Activated T-cell treated with anti-CD3 and anti-CD28 coated beads, Interleukin-2, amount 50 U/mL, for 4 hours (primary cell): ENCODE measurements around the gene HSPB6. TPM values are rescaled to one million over a fixed set of nuclear protein-coding genes. Genes with fewer than 3 reads are reported as not detected.

Experiments
- ATAC-seq, 2 donors: fragments of 200-7000 bp; cut with Tn5 transposase; one replicate each; pipeline ENCODE4 v1.10.0; 2021
- DNase-seq: peaks from one replicate; pipeline ENCODE4 v3.0.0-alpha.2; 2020
- H3K27me3 Mint-ChIP-seq: one replicate; pipeline ENCODE4 v1.8.0; 2021; ENCODE audit warnings: low read depth, mixed read lengths
- H3K36me3 Mint-ChIP-seq: one replicate; pipeline ENCODE4 v1.8.0; 2022; ENCODE audit warnings: mixed read lengths; ENCODE audit not compliant: insufficient read depth
- H3K4me1 Mint-ChIP-seq: one replicate; pipeline ENCODE4 v1.8.0; 2021; ENCODE audit warnings: low read depth, mixed read lengths
- H3K4me3 Mint-ChIP-seq: one replicate; pipeline ENCODE4 v1.8.0; 2021; ENCODE audit warnings: mild to moderate bottlenecking, moderate library complexity, mixed read lengths
- H3K9me3 Mint-ChIP-seq: one replicate; pipeline ENCODE4 v1.8.0; 2021; ENCODE audit warnings: mixed read lengths
- total RNA-seq, 3 donors: library from RNA; stranded (reverse); gene quantifications; one replicate each; pipeline ENCODE4 v1.2.1, GENCODE V29; 2021

HSPB6 gene
- total RNA-seq, 3 donors from 2014 or later: 0.22 to 0.46 (median 0.37) TPM

DNA sequence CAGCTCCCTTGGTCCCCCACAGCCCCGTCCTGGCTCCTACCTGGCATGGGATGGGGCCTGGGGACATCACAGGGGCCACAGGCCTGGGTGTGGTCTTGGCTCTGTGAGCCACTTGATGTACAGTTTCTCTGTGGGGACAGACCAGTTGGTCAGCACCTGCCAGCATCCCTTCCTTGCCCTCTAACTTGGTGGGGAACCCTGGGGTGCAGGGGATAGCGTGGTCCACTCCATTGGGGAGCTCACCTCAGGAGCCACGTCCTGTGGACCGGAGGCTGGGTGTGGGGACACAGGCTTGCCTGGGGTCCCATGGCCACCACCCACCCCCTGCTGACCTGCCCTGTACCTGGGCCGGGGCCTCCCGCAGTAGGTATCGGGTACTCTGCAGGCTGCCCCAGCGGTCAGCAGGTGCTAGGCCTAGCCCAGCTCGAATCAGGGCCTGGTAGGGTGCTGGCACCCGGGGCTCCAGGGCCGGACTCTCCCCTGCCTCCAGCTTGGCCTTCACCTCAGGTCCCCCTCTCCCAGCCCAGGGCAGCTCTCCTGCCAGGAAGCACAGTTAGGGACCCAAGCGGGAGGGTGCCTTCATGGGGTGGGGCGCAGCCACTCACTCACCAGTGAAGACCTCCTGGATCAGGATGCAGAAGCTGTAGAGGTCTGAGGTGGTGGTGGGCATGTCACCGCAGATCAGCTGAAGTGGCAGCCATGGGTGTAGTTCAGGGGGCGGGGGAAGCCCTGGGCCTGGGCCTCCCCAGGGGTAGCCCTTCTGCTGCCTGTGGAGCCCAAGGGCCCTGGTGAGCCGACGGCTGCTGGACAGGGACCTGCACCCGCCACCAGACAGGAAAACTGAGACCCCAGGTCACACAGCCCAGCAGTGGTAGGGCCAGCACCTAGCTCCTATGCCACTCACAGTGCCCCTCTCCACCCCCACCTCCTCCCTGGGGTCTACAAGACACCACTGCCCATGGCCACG is 33.4 kb upstream of the HSPB6 start:
- H3K36me3 Mint-ChIP-seq: no peaks in the 10 kb centered on the region
- H3K4me3 Mint-ChIP-seq: no peak overlapping the region
- DNase-seq (no peak), ATAC-seq (no peak)
- H3K4me1 Mint-ChIP-seq: no peaks in the 10 kb centered on the region
- peaks cover 5% of the 10 kb centered on the region for H3K27me3 Mint-ChIP-seq
- H3K9me3 Mint-ChIP-seq: no peaks in the 10 kb centered on the region

DNA sequence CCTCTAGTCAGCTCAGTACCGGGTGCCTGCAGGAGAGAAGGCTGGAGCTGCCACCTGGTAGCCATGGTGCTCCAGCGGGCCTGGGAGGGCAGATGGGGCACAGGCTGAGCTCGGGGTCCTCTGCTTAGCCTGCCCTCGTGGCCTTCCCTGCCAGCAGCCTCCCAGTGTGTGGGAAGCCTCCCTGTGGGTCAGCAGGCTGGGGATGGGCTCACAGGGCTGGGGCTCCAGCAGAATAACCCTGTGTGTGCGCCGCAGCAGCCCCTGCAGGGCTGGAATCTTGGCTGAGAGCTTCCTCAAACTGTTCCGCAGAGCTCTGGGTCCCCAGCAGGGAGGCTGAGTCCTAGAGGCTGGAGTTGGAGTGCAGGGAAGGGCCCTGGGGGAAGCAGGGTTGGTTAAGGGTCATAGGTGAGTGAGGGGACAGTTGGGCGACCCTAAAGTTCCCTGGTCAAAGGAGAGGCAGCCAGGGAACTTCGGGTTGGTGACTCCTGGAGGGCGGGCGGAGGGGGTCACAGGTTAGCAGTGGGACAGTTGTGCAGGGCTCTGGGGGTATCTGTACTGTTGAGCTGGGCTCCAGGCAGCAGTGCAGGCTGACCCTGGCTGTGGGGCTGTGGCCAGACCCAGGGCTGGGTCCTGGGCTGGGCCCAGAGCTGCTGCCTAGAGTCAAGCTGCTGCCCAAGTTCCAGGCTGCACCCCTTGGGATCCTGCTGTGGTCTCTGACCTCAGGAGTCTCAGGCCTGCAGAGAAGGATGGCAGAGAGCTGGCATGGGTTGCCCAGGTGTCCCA is 32.6 kb upstream of the HSPB6 start:
- no peaks in the 10 kb centered on the region for H3K36me3 Mint-ChIP-seq
- no peak overlapping the region for H3K4me3 Mint-ChIP-seq
- H3K27me3 Mint-ChIP-seq: peaks cover 5% of the 10 kb centered on the region
- no peak for DNase-seq
- no peaks in the 10 kb centered on the region for H3K9me3 Mint-ChIP-seq
- no peak for ATAC-seq
- H3K4me1 Mint-ChIP-seq: no peaks in the 10 kb centered on the region

DNA sequence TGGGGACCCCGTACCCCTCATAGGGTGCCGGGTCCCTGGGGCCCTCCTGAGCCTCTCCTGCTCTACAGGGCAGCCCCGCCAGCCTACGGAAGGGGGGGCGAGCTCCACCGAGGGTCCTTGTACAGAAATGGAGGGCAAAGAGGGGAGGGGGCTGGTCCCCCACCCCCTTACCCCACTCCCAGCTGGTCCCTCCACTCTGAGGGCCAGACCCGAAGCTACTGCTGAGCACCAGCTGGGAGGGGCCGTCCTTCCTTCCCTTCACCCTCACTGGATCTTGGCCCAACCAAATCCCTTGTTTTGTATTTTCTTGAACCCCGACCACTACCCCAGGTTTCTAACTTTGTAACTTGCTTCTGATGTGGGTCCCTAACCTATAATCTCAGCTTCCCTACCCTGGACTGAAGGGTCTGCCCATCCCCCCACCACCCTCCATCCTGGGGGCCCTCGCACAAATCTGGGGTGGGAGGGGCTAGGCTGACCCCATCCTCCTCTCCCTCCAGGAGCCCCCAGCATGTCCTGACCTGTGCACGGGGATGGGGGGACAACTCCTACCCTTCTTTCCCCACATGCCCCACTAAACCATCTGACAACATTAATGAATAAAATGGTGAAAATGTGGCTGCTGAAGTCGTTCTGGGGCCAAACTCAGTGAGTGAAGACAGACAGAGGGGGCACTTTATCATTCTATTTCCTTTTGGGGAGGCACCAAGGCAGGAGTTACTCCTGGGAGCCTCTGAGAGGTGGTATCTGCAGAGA is 31.6 kb upstream of the HSPB6 start:
- no peak overlapping the region for H3K4me3 Mint-ChIP-seq
- ATAC-seq: no peak
- H3K9me3 Mint-ChIP-seq: no peaks in the 10 kb centered on the region

GRCh38 chr19:35787227-35787799 is 30.5 kb upstream of the HSPB6 start:
- H3K36me3 Mint-ChIP-seq: peaks cover 7% of the 10 kb centered on the region
- H3K9me3 Mint-ChIP-seq: no peaks in the 10 kb centered on the region
- no peak for ATAC-seq
- no peaks in the 10 kb centered on the region for H3K4me1 Mint-ChIP-seq
- no peak for DNase-seq
- H3K27me3 Mint-ChIP-seq: no peaks in the 10 kb centered on the region
- no peak overlapping the region for H3K4me3 Mint-ChIP-seq

More for the DNA sequence above, 31.6 kb upstream of the HSPB6 start:
- DNase-seq: no peak
- Mint-ChIP-seq H3K4me1 (no peaks in the 10 kb centered on the region), H3K27me3 (no peaks in the 10 kb centered on the region), H3K36me3 (peaks cover under 1% of the 10 kb centered on the region)

- Mint-ChIP-seq H3K9me3 (no peaks in the 10 kb centered on the region), H3K4me1 (no peaks in the 10 kb centered on the region), H3K27me3 (no peaks in the 10 kb centered on the region), H3K4me3 (no peak overlapping the region), H3K36me3 (peaks cover 10% of the 10 kb centered on the region)
- DNase-seq (no peak), ATAC-seq (no peak)
Measured at GRCh38 chr19:35786299-35787160, 29.7 kb upstream of the HSPB6 start.

- ATAC-seq (no peak), DNase-seq (no peak)
- Mint-ChIP-seq H3K9me3 (no peaks in the 10 kb centered on the region), H3K27me3 (no peaks in the 10 kb centered on the region), H3K36me3 (peaks cover 11% of the 10 kb centered on the region), H3K4me3 (no peak overlapping the region), H3K4me1 (no peaks in the 10 kb centered on the region)
Measured at GRCh38 chr19:35785339-35785627, 28.5 kb upstream of the HSPB6 start.

DNA sequence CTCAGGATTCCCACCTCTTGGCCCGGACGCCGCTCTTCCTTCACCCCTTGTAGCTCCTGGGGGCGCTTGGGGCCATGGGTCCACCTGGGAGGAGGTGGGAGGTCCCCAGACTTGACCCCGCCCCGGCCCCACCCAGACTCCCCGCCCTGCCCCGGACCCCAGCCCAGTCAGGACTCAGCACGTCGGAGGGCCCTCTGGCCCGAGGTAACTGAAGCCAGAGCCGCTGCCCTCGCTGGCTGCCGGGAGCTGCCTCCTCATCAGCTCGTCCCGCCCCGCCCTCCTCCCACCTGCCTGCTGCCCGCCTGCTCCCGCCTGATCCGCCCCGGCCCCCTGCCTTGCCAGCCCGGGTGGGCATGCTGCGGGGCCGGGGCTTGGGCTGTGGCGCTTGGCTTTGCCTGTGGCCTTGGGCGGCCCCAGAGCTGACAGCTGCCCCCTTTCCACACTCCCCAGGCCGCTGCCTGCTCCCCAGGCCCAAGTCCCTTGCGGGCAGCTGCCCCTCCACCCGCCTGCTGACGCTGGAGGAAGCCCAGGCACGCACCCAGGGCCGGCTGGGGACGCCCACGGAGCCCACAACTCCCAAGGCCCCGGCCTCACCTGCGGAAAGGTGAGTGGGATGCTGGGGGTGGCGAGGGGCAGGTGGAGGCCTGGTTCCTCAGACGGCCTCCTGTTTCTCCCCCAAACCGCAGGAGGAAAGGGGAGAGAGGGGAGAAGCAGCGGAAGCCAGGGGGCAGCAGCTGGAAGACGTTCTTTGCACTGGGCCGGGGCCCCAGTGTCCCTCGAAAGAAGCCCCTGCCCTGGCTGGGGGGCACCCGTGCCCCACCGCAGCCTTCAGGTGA is 27.9 kb upstream of the HSPB6 start:
- H3K9me3 Mint-ChIP-seq: no peaks in the 10 kb centered on the region
- no peak for ATAC-seq

GRCh38 chr19:35783469-35784434 is 26.9 kb upstream of the HSPB6 start:
- DNase-seq (no peak), ATAC-seq (no peak)
- no peaks in the 10 kb centered on the region for H3K27me3 Mint-ChIP-seq
- no peaks in the 10 kb centered on the region for H3K9me3 Mint-ChIP-seq
- H3K36me3 Mint-ChIP-seq: peaks cover 11% of the 10 kb centered on the region
- no peak overlapping the region for H3K4me3 Mint-ChIP-seq
- no peaks in the 10 kb centered on the region for H3K4me1 Mint-ChIP-seq

More for the DNA sequence above, 27.9 kb upstream of the HSPB6 start:
- peaks cover 11% of the 10 kb centered on the region for H3K36me3 Mint-ChIP-seq
- DNase-seq: no peak
- no peak overlapping the region for H3K4me3 Mint-ChIP-seq
- no peaks in the 10 kb centered on the region for H3K27me3 Mint-ChIP-seq
- H3K4me1 Mint-ChIP-seq: no peaks in the 10 kb centered on the region

GRCh38 chr19:35782589-35782988 is 25.8 kb upstream of the HSPB6 start:
- Mint-ChIP-seq H3K4me3 (no peak overlapping the region), H3K9me3 (no peaks in the 10 kb centered on the region), H3K4me1 (no peaks in the 10 kb centered on the region), H3K27me3 (no peaks in the 10 kb centered on the region), H3K36me3 (peaks cover 11% of the 10 kb centered on the region)
- no peak for DNase-seq
- ATAC-seq: no peak

GRCh38 chr19:35781650-35782049 is 24.8 kb upstream of the HSPB6 start:
- Mint-ChIP-seq H3K9me3 (no peaks in the 10 kb centered on the region), H3K4me1 (peaks cover 3% of the 10 kb centered on the region), H3K4me3 (no peak overlapping the region), H3K36me3 (peaks cover 11% of the 10 kb centered on the region), H3K27me3 (no peaks in the 10 kb centered on the region)
- no peak for DNase-seq
- no peak for ATAC-seq

DNA sequence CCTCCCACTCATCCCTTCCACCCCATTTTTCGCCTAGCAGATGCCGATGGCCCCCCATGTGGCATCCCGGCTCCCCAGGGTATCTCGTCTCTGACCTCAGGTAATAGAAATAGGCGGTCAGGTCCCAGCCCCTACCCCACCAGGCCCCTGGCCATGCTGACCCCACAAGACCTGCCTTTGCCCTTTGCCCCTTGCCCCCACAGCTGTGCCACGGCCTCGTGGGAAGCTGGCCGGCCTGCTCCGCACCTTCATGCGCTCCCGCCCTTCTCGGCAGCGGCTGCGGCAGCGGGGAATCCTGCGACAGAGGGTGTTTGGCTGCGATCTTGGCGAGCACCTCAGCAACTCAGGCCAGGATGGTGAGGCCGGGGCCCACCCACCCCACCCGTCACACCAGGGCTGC is 23.9 kb upstream of the HSPB6 start:
- Mint-ChIP-seq H3K36me3 (peaks cover 11% of the 10 kb centered on the region), H3K4me1 (peaks cover 10% of the 10 kb centered on the region), H3K9me3 (no peaks in the 10 kb centered on the region), H3K4me3 (no peak overlapping the region), H3K27me3 (no peaks in the 10 kb centered on the region)
- ATAC-seq: no peak
- DNase-seq: no peak

GRCh38 chr19:35780058-35780457 is 23.2 kb upstream of the HSPB6 start:
- Mint-ChIP-seq H3K27me3 (no peaks in the 10 kb centered on the region), H3K9me3 (no peaks in the 10 kb centered on the region), H3K4me3 (no peak overlapping the region), H3K4me1 (peaks cover 11% of the 10 kb centered on the region), H3K36me3 (peaks cover 11% of the 10 kb centered on the region)
- ATAC-seq (no peak), DNase-seq (no peak)
